Transverse colon (tissue), 4 donors: ENCODE results near the gene FBXO21.

Experiments used
- CTCF ChIP-seq, 5 experiments: fragments of 200-600 bp in 3 of 5; fragments of 450-650 bp in 2 of 5; sonication (generic) in 3 of 5; IDR thresholded peaks; 1 replicate in 2 of 5; 2 replicates in 3 of 5; pipeline ENCODE4 v1.5.1; 2016 to 2017; ENCODE audit warnings: antibody characterized with exemption in 5 of 5, inconsistent platforms in 3 of 5, mild to moderate bottlenecking in 2 of 5, moderate library complexity in 1 of 5
- EP300 ChIP-seq: sonication (generic); formaldehyde crosslinking; IDR thresholded peaks from one replicate; pipeline ENCODE4 v1.6.1; 2017; ENCODE audit warnings: antibody characterized with exemption, low read depth
- POLR2A ChIP-seq: fragments of 450-650 bp; IDR thresholded peaks from one replicate; pipeline ENCODE4 v1.6.1; 2016; ENCODE audit warnings: antibody characterized with exemption, mild to moderate bottlenecking, moderate library complexity
- POLR2AphosphoS5 ChIP-seq, 3 donors: sonication (generic); formaldehyde crosslinking; IDR thresholded peaks; one replicate each; pipeline ENCODE4 v1.6.1; 2016; ENCODE audit warnings: antibody characterized with exemption in 3 of 3

- TF ChIP-seq CTCF (IDR thresholded peaks at IDR 0.05) (no peak), POLR2A (no peak), POLR2AphosphoS5 (IDR thresholded peaks at IDR 0.05) (no peak), EP300 (no peak)
Measured at GRCh38 chr12:117216686-117217085, 26.4 kb upstream of the FBXO21 start.
